HG03060 (cell line): ENCODE results near the gene IFI27.
A peak's percentile ranks its signal among the peaks of the same experiment; 100 is the strongest.

ENCODE experiments used
- ATAC-seq: cut with Tn5 transposase; IDR thresholded peaks from one replicate; pipeline ENCODE4 v1.9.1; 2021; ENCODE audit warnings: low read depth, moderate number of reproducible peaks; ENCODE audit not compliant: unreplicated experiment

Gene IFI27

DNA sequence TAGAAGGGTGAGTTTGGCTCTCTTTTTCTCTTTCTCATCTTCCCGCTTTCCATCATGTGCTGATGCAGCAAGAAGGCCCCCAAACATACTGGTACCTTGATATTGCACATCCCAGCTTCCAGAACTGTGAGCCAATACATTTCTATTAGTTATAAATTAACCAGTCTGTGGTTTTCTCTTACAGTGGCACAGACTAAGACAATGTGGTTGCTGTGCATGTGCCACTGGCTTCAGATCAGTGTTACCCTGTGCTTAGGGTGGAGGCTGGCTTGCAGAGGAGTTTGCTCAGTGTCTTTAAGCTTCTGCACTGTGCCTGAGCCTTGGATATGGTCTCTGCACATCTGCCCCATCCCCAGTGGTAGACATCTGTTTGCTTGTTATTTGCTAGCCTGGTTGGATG is 13.3 kb downstream of the IFI27 start:
- no peak for ATAC-seq

DNA sequence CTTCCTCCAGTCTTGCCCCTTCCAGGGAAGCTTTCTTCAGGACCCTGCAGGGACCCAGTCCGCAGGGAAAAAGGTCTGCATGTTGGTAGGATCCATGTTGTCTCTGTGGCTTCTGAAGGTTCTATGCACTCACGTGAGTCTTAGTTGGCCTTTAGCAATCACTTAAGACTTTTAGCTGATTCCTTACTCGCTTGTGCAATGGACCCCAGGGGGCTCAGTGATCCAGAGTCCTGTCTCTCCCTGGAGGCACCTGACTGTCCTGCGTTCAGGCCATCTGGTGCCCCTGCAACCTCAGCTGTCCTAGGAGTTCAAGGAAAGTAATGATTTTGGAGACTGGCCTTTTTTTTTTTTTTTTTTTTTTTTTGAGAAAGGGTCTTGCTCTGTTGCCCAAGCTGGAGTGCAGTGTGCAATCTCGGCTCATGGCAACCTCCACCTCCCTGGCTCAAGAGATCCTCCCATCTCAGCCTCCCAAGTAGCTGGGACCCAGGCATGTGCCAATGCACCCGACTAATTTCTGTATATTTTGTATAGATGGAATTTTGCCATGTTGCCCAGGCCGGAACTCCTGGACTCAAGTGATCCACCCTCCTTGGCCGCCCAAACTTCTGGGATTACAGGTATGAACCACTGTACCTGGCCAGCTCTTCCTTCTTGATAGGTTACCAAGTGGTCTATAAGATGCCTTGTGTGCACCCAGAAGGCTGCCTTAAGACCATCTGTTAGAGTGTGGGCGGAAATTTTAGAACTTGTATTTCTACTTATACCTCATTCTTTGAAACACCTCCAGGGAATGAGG is 14.2 kb downstream of the IFI27 start:
- no peak for ATAC-seq

DNA sequence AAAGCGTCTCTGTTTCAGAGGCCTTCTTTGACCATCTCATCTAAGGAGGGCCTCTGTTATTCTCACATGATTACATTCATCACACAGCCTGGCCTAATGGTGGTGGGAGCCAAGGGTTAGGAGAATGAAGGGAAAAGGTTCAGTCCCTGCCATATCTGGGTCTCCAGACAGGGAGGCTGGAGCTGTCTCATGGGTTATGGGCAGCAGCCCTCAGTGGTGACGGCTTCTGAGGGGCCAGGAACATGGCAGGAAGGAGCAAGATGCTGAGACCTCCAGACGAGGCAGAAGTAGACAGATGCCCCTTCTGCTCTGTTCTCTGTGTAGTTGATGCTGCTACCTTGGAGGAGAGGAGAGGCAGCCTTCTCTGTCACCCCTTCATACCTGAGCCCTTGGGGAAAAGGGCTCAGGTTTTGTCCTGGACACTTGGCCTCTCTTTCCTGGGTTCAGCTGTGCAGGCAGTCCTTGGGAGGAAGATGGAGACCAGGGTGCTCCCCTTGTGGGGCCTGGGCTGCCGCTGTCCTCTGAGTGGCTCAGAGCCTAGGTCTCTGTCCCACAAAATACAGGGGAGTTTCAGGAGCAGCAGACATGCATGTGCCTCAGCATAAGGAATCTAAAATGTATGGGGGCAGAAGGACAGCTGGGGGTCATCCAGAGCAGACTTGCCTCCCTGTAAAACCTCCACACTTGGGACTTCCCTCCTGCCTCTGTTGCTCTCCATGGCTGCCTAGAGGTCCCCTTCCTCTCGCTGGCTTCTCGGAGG is 15.3 kb downstream of the IFI27 start:
- ATAC-seq: no peak

DNA sequence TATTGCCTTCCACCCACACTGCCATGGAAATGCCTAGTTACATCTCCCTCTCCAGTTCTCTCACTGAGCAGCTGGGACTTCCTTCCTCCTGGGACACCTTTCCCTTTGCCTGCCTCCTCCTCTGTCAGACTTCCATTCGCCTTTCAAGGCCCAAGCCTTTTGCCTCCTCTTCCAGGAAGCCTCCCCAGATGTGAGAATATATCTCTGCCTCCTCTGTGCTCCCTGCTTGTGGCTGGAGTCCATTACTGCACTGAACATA is 15.8 kb downstream of the IFI27 start:
- ATAC-seq: no peak

DNA sequence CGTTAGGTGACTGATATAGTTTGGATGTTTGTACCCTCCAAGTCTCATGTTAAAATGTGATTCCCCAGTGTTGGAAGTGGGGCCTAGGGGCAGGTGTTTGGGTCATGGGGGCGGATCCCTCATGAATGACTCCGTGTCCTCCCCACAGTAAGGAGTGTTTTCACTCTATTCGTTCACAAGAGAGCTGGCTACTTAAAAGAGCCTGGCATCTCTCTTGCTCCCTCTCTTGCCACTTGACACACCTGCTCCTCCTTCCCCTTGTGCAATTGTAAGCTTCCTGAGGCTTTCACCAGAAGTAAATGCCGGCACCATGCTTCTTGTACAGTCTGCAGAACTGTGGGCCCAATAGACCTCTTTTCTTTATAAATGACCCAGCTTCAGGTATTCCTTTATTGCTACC is 16.3 kb downstream of the IFI27 start:
- no peak for ATAC-seq

DNA sequence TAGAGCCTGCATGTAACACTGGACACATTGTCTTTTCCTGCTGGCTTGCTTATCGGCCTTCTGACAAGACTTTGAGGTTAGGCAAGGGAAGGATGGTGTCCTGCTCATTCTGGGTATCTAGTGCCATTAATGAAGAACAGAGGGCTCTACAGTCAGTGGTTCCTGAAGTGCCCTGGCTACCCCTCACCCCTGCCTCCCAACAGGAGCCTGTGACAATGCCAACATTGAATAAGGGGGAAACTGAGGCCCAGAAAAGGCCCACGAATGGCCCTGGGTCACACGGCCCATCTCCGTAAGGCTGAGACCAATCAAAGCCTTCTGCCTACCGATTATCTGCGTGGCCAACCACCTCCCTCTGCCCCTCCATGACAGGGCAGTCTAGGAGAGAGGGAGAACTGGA is 16.8 kb downstream of the IFI27 start:
- ATAC-seq: no peak

DNA sequence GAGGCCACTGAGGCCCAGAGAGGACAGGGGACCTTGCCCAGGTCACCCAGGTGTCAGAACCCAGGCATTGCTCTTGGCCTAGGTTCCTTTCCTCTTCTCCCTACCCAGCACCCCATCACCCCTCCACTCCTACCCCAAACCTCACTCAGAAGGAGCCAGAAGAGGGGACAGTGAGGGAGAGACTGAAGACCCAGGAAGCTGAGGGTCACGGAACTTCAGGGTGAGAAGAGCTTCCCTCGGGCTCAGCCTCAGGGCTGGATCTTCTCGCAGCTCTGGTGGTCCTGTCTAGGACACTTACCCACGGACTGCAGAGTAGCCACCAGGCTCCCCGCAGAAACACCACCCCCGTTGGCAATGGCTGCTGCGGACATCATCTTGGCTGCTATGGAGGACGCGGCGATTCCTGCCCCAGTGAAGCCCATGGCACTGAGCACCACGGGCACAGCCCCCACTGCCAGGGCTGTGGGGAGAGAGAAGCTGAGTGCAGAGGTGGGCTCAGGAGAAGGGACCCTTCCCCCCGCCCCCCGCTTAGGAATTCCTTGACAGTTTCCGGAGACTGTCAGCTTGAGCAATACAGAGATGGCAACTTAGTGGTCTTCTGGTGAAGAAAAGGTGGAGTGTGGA is 17.8 kb downstream of the IFI27 start:
- no peak for ATAC-seq

DNA sequence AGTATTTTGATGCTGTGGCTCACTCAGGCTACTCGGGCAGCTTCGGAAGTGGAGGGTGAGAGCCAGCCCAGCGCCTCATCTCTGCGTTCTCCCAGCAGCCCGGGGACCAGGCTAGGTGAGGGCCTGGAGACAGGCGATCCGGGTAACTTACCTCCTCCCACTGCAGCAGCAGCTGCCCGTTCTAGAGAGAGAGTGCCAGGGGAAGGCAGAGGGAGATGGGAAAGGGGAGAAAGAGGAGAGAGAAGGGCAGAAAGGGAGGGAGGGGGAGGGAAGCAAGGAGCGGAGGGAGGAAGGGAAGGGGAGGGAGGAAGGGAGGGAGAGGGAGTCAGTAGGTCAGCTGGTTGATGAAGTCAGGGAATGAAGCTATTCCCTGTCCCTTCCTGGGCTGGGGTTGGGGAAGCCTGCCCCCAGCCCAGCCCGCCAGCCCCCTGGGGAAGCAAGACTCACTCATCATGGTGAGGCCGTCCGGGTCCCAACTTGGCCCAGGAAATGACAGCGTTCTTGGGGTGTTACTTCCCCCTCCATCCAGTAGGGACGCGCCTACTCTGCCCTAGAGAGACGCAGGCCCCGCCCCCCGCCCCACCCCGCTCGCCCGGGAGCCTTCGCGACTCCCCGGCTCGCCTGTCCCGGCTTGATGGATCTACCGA is 18.7 kb downstream of the IFI27 start, which contains the start of gene IFI27L2:
Gene IFI27L2, minus strand, starts transcription at position 494 of the 647 bp plus-strand sequence. Its CDS starts 40 bp downstream, at position 454.
- peak; percentile 73 for ATAC-seq

DNA sequence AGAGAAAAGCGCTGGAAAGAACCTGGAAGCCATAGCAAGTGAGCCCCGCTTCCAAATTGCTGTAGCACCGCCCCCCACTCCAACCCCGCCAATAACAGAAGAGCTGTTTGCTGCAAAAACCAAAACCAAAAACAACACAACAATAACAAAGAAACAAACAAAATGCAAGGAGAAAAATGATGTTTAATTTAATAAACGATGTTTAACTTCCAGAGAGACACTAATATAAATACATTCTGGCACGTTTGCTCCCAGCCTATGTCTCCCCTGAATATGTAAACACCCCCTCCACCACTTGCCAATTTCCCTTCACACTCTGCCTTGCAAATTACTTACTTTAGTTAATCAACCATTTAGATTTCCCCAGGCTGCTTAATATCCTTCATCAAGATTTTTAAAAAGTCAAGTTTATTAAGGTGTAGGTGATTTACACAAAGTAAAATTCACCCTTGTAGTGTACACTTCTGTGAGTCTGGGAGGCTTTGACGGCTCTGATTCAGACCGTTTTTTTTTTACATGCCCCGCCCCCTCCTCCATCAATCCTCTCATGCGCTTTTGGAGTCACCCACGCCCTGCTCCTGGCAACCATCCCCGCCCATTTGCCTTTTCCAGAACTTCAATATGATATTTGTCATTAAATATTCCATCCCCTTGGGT is 19.4 kb downstream of the IFI27 start:
- ATAC-seq: no peak

DNA sequence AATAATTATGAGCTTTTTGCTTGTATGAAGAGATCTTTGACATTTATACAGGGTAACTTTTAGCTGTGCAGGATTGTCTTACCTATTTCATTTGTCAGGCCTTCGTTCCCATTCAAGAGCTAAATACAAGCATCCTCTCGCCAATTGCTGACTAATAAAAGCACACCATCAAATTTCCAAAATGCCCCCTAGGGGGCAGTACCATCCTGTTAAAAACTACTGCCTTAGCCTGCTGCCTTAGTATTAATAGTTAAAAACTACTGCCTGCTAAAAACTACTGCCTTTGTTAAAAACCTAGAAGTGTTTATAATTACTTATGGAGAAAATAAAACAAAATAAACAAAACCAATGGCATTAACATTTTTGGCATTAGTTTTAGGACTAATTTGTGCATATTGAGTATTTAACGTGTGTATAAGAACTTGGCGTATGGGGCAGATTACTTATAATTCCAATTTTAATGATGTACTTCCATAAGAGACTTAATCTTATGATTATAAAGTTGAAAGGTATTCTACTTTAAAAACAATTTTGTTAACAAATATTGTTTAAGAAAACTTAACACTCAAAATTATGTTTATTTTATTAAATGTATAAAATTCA is 21.9 kb downstream of the IFI27 start:
- ATAC-seq: no peak

DNA sequence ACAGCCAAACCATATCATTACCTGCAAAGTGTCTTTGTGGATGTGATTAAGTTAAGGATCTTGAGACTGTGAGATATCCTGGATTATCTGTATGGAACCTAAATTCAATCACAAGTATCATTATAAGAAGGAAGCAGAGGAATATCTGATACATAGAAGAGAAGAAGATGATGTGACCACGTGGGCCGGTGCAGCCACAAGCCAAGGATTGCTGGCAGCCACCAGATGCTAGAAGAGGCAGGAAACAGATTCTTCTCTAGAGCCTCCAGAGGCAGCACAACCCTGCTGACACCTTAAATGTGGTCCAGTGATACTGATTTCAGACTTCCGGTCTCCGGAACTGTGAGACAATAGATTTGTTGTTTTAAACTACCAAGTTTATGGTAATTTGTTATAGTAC is 24.9 kb downstream of the IFI27 start:
- ATAC-seq: no peak

DNA sequence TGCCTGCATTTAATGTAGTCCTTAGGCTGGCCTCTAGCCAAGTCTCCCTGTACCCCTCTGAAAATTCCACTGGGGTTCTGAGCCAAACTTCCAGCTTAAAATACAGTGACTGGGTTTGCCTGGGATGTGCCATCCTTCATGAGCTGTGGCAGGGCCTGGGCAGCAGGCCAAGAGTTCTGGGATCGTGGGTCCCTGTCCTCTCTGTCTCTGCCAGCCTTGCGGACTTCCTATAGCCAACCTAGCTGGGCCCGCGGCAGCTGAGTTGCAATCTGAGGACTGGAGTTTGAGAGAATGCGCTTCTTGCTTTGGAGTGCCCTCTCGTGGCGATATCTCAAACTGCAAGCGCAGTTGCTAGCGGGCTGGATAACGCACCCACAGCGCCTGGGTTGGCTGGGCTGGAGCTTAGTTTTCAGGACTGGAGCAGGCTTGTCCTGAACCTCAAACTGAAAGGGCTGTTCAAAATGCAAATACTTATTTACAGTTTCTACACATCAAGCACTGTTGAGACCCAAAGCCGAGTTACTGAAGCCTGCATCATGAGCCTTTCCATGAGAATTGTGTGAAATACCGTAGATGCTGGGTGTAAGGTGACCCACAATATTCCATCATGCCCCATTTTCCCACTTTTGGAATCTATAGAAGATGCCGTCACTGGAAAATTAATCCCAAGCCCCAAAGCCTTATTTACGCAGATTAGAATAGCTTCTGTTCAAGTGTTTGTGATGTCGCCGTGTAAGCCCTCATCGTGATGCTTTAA is 26.2 kb downstream of the IFI27 start:
- ATAC-seq: no peak

DNA sequence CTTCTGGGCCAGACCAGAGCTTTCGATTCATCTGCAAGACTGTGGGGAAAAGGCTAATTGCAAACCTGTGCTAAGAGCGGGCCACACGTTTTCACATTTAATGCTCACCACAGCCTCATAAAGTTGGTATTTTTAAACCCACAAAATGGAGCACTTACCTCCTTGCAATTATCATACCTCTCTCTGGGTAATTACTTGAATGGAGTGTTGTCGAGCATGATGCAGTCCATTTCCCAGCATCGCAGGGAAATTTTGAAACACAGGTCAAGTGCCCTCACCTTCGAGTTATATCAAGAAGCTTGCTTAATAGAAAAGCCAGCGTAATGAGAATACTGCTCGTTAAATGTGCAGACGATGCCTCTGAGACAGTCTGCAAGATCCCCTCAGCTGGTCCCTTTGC is 27.7 kb downstream of the IFI27 start:
- ATAC-seq: no peak

DNA sequence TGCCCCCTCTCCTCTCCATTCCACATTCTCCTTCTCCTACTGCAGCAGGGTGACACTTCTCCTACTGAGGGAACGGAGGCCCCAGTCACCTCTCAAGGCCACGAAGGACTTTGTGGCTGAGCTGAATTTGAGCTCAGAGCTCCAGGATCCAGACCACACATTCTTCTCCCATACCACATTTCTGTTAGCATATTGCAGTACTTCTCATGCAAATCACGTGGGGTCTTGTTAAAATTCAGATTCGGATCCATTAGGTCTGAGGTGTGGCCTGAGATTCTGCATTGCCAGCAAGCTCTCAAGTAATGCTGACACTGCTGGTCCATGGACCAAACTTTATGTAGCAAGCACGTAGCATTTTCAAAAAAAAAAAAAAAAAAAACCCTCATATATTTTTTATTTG is 28.5 kb downstream of the IFI27 start:
- ATAC-seq: no peak

DNA sequence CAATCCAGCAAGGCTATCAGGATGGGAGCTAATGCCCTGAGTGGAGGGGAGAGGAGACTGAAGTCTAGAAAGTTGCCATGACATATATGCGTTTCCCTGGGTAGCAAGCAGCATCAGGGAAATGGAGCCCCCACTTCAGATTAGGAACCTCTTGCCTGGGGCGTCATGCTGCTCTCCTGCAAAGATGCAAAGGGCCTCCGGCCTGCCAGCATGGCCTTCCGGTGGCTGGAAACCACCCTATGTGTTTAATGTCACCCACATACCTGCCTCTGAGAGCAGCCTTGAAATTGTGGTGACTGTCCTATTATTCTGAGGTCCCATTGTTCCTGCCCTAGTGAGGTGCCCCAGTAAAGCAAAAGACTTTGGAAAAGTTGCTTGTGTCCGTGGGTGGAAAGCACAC is 28.9 kb downstream of the IFI27 start:
- no peak for ATAC-seq

DNA sequence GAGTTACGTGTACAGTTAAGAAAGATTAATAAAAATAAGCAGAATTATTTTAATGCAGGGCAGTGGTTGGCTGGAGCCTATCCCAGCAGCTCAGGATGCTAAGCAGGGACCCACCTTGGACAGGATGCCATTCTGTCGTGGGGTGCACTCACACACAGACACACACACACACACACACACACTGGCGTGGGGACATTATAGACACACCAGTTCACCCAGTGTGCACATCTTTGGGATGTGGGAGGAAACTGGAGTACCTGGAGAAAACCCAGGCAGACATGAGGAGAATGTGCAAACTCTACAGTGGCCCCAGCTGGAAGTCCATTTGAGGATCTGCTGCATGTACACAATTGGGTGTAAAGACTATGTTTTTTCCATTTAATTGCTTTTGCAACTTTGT is 31.7 kb downstream of the IFI27 start:
- no peak for ATAC-seq

DNA sequence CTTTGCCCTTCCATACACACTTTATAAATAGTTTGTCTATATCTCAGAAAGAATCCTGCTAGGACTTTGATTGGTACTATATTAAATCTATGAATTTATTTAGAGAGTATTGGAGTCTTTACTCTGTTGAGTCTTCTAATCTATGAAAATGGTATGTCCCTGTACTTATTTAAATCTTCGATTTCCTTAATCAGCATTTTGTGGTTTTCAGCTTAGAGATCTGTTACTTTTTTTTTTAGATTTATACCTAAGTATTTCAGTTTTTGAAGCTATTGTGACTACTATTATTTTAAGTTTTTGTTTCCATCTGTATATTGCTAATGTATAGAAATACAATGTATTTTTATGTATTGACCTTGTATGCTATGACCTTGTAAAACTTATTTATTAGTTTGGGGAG is 32.3 kb downstream of the IFI27 start:
- no peak for ATAC-seq

DNA sequence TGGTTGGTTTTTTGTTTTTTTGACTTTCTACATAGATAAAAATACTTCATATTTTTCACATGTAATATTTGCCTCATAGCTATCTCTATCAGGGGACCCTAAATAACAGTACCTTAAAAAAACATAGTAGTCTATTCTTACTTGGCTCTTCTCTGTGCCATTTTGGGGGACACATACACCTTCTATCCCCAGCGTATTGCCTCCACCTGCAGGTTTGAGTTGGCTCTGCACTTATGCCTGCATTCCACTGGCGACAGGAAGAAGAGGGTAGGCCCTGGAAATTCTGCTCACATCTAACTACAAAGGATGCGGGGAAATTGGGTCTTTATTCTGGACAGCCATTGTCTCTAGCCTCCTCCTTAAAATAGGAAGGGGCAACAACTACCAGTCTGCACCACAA is 32.7 kb downstream of the IFI27 start:
- no peak for ATAC-seq

DNA sequence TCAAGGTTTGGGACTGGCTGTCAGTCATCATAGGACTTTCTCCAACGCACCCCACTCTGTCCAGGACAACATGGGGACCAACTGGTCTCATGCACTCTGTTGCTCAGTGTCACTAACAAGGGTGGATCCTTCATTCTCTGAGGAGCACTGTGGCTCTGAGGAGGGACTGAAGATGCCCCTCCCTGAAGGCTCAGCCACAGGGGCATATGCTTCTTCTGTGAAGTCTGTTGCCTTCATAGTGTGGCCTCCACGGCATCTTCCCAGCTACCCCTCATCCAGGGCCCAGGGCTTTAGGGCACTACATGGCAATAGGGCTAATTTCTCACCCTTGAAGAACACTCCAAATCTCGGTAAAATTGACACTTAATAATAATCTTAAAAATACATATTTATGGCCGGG is 33.2 kb downstream of the IFI27 start:
- ATAC-seq: no peak

DNA sequence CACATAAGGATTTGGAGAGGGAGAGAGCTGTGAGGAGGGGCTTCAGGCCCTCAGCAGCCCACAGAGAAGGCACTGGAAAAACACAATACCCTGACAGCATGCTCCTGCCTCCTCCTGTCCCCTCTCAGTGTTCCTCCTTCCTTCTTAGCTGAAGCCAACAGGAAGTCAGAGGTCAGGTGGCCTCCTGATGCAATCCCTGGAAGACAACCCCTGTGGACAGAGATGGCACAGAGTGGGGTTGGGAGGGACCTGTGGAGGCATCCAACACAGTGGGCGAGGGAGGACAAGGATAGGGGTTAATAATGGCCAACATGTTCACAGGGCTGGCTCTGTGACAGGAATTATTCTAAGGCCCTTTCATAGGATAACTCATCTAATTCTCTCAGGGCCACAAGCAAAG is 34.2 kb downstream of the IFI27 start:
- no peak for ATAC-seq
